GM18508 (cell line): Measurements from ENCODE around the gene ZNF174.

Experiments used
- ATAC-seq: cut with Tn5 transposase; IDR thresholded peaks from one replicate; pipeline ENCODE4 v1.9.1; 2021; ENCODE audit warnings: moderate number of reproducible peaks; ENCODE audit not compliant: insufficient read depth, unreplicated experiment

The ZNF174 gene

GRCh38 chr16:3400779-3401688 lies at the start of gene ZNF174, which contains the start of gene ZSCAN32:
Gene ZNF174, plus strand, starts transcription at chr16:3401215. Its CDS starts 790 bp downstream, at chr16:3402005.
Gene ZSCAN32, minus strand, starts transcription at chr16:3401004. Its CDS starts 3,447 bp downstream, at chr16:3397557.
- peak; percentile 96 for ATAC-seq

GRCh38 chr16:3355589-3355988 lies 45.4 kb upstream of the ZNF174 start, which contains the start of gene OR2C1:
Gene OR2C1, plus strand, starts transcription at chr16:3355889. Its CDS starts 52 bp downstream, at chr16:3355941.
- no peak for ATAC-seq

GRCh38 chr16:3356118-3356517 lies 44.9 kb upstream of the ZNF174 start:
- ATAC-seq, result no peak

- ATAC-seq, result no peak
Observed at GRCh38 chr16:3358871-3359270, 42.1 kb upstream of the ZNF174 start.

GRCh38 chr16:3362931-3363330 lies 38.1 kb upstream of the ZNF174 start:
- ATAC-seq, result no peak

GRCh38 chr16:3363793-3364192 lies 37.2 kb upstream of the ZNF174 start:
- no peak for ATAC-seq

GRCh38 chr16:3364774-3365427 lies 36.1 kb upstream of the ZNF174 start:
- ATAC-seq, result no peak

- ATAC-seq, result no peak
Observed at GRCh38 chr16:3369073-3369472, 31.9 kb upstream of the ZNF174 start.

- ATAC-seq, result no peak
Observed at GRCh38 chr16:3375680-3376079, 25.3 kb upstream of the ZNF174 start.

GRCh38 chr16:3377917-3378316 lies 23.1 kb upstream of the ZNF174 start:
- ATAC-seq, result no peak

GRCh38 chr16:3383045-3383448 lies 18.0 kb upstream of the ZNF174 start:
- no peak for ATAC-seq

GRCh38 chr16:3388325-3388724 lies 12.7 kb upstream of the ZNF174 start:
- no peak for ATAC-seq

GRCh38 chr16:3389663-3390338 lies 11.2 kb upstream of the ZNF174 start:
- ATAC-seq, result no peak

- no peak for ATAC-seq
Observed at GRCh38 chr16:3400446-3400778, 603 bp upstream of the ZNF174 start.

GRCh38 chr16:3401719-3402397 lies 843 bp downstream of the ZNF174 start:
- ATAC-seq, result no peak

- ATAC-seq, result no peak
Observed at GRCh38 chr16:3408561-3409197, 7.7 kb downstream of the ZNF174 start.

GRCh38 chr16:3413730-3414379 lies 12.8 kb downstream of the ZNF174 start:
- ATAC-seq, result no peak

GRCh38 chr16:3431779-3432219 lies 30.8 kb downstream of the ZNF174 start:
- no peak for ATAC-seq

GRCh38 chr16:3434373-3434772 lies 33.4 kb downstream of the ZNF174 start:
- ATAC-seq, result no peak
